Sigmoid colon (tissue), 3 donors: ENCODE results near the gene MLIP.

Experiments
- POLR2A ChIP-seq, 2 donors: fragments of 450-650 bp; IDR thresholded peaks; one replicate each; pipeline ENCODE4 v1.6.1; 2016; ENCODE audit warnings: antibody characterized with exemption in 2 of 2, mild to moderate bottlenecking in 2 of 2, moderate library complexity in 2 of 2
- TF ChIP-seq, protein P1 (sequence below), 4 experiments: fragments of 450-650 bp in 3 of 4; fragments of 200-600 bp in 1 of 4; IDR thresholded peaks; one replicate each; pipeline ENCODE4 v1.5.1; 2016 to 2019; ENCODE audit warnings: antibody characterized with exemption in 4 of 4, mild to moderate bottlenecking in 3 of 4, moderate library complexity in 2 of 4

DNA sequence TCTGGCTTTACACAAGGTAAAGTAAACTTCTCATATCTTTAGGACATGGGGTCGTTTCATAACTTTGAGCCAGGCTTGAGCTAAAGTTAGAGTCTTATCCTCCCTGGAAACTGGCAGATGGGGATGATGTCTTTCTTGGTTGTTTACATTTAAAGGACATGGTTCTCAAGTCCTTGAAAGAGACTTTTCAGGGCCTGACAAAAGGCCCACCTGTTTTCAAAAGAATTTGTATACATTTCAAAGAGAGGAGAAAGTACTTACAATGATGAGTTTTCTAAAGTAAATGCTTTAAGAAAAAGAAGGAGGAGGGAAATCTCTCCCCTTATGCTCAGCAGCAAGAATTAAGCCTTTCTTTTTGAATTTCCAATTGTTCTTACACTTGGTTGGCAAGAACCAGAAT, 151.3 kb downstream of the MLIP start:
- TF ChIP-seq, protein P1, sequence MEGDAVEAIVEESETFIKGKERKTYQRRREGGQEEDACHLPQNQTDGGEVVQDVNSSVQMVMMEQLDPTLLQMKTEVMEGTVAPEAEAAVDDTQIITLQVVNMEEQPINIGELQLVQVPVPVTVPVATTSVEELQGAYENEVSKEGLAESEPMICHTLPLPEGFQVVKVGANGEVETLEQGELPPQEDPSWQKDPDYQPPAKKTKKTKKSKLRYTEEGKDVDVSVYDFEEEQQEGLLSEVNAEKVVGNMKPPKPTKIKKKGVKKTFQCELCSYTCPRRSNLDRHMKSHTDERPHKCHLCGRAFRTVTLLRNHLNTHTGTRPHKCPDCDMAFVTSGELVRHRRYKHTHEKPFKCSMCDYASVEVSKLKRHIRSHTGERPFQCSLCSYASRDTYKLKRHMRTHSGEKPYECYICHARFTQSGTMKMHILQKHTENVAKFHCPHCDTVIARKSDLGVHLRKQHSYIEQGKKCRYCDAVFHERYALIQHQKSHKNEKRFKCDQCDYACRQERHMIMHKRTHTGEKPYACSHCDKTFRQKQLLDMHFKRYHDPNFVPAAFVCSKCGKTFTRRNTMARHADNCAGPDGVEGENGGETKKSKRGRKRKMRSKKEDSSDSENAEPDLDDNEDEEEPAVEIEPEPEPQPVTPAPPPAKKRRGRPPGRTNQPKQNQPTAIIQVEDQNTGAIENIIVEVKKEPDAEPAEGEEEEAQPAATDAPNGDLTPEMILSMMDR (IDR thresholded peaks at IDR 0.05): no peak
- no peak for TF ChIP-seq POLR2A (IDR thresholded peaks at IDR 0.05)
